HL-60 (cell line): ENCODE results near the gene HSF2.

ENCODE experiments used
- DNase-seq, 2 experiments: peaks; one replicate each; pipeline ENCODE4 v3.0.0-alpha.2; 2010 to 2020; ENCODE audit warnings: low read depth in 1 of 2, low spot score in 1 of 2
- H3K27ac ChIP-seq: fragments of 250-450 bp; sonication (Bioruptor Pico); replicated peaks from 2 replicates; pipeline ENCODE4 v1.5.1; 2020; ENCODE audit warnings: mild to moderate bottlenecking, moderate library complexity
- H3K27me3 ChIP-seq: fragments of 250-450 bp; sonication (Bioruptor Pico); 2 replicates; pipeline ENCODE4 v1.5.1; 2021; ENCODE audit warnings: mild to moderate bottlenecking, moderate library complexity; ENCODE audit not compliant: insufficient read depth, poor library complexity, severe bottlenecking
- H3K4me3 ChIP-seq: replicated peaks from 2 replicates; pipeline ENCODE4 v1.5.1; 2011; ENCODE audit warnings: mild to moderate bottlenecking, control low read depth, low read length; ENCODE audit not compliant: insufficient read depth
- GABPA ChIP-seq: IDR thresholded peaks from 2 replicates; pipeline ENCODE4 v1.6.1; 2012; ENCODE audit warnings: low read depth
- POLR2AphosphoS5 ChIP-seq: IDR thresholded peaks from 2 replicates; pipeline ENCODE4 v1.6.1; 2012; ENCODE audit warnings: low read depth
- SPI1 ChIP-seq: IDR thresholded peaks from 2 replicates; pipeline ENCODE4 v1.6.1; 2012; ENCODE audit warnings: low read depth, mild to moderate bottlenecking, borderline replicate concordance
- TF ChIP-seq, protein P1 (sequence below): IDR thresholded peaks from 2 replicates; pipeline ENCODE4 v1.6.1; 2012; ENCODE audit warnings: low read depth; ENCODE audit not compliant: insufficient replicate concordance
- TF ChIP-seq, protein P2 (sequence below): IDR thresholded peaks from one replicate; pipeline ENCODE4 v1.5.1; 2011; ENCODE audit warnings: low read length, control low read depth, inconsistent platforms; ENCODE audit not compliant: insufficient read depth

HSF2 gene

DNA sequence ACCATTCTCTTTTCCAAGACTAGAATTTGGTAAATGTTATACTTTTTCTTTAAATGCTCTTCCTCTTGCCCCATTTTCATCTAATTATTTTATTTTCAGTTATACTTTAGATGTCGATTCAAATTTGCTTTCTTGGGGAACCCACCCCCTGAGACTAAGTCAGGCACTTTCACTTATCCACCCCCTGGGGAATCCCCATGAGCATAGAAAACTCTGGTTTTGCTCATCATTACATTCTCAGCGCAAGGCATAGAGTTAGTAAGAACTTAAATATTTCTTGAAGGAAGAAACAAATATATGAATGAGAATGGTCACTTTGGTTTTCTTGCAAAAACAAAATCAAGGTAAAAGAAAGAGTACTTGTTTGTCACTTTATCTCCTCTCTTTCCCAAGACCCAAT is 25.1 kb upstream of the HSF2 start:
- H3K27me3 ChIP-seq: peaks cover 3% of the 10 kb centered on the region
- no peak for DNase-seq
- TF ChIP-seq SPI1 (no peak), GABPA (no peak), POLR2AphosphoS5 (no peak)
- TF ChIP-seq, protein P1, sequence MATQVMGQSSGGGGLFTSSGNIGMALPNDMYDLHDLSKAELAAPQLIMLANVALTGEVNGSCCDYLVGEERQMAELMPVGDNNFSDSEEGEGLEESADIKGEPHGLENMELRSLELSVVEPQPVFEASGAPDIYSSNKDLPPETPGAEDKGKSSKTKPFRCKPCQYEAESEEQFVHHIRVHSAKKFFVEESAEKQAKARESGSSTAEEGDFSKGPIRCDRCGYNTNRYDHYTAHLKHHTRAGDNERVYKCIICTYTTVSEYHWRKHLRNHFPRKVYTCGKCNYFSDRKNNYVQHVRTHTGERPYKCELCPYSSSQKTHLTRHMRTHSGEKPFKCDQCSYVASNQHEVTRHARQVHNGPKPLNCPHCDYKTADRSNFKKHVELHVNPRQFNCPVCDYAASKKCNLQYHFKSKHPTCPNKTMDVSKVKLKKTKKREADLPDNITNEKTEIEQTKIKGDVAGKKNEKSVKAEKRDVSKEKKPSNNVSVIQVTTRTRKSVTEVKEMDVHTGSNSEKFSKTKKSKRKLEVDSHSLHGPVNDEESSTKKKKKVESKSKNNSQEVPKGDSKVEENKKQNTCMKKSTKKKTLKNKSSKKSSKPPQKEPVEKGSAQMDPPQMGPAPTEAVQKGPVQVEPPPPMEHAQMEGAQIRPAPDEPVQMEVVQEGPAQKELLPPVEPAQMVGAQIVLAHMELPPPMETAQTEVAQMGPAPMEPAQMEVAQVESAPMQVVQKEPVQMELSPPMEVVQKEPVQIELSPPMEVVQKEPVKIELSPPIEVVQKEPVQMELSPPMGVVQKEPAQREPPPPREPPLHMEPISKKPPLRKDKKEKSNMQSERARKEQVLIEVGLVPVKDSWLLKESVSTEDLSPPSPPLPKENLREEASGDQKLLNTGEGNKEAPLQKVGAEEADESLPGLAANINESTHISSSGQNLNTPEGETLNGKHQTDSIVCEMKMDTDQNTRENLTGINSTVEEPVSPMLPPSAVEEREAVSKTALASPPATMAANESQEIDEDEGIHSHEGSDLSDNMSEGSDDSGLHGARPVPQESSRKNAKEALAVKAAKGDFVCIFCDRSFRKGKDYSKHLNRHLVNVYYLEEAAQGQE: no peak
- TF ChIP-seq, protein P2, sequence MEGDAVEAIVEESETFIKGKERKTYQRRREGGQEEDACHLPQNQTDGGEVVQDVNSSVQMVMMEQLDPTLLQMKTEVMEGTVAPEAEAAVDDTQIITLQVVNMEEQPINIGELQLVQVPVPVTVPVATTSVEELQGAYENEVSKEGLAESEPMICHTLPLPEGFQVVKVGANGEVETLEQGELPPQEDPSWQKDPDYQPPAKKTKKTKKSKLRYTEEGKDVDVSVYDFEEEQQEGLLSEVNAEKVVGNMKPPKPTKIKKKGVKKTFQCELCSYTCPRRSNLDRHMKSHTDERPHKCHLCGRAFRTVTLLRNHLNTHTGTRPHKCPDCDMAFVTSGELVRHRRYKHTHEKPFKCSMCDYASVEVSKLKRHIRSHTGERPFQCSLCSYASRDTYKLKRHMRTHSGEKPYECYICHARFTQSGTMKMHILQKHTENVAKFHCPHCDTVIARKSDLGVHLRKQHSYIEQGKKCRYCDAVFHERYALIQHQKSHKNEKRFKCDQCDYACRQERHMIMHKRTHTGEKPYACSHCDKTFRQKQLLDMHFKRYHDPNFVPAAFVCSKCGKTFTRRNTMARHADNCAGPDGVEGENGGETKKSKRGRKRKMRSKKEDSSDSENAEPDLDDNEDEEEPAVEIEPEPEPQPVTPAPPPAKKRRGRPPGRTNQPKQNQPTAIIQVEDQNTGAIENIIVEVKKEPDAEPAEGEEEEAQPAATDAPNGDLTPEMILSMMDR: no peak
- H3K4me3 ChIP-seq: no peak overlapping the region
- no peak overlapping the region for H3K27ac ChIP-seq

DNA sequence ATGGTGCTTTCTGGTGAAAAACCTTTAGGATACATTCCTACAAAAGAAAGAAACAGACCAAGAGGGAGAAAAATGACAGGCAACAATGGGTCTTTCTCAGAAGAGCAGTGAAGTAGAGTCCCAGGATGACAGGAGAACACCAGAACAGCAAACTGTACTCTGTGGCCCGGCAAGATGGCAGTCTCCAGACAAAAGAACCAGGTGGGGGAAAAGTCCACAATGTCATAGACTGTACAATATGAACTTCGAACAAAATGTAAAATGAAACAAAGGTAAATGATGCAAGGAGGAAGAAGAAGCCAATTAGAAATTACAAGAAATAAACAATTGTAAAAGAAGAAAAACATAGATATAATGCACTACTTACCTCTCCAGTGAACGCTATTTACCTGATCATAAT is 23.2 kb upstream of the HSF2 start:
- Histone ChIP-seq H3K27ac (no peak overlapping the region), H3K4me3 (no peak overlapping the region), H3K27me3 (peaks cover 6% of the 10 kb centered on the region)
- TF ChIP-seq, protein P1: no peak
- TF ChIP-seq SPI1 (no peak), POLR2AphosphoS5 (no peak), GABPA (no peak)
- TF ChIP-seq, protein P2: no peak
- no peak for DNase-seq

DNA sequence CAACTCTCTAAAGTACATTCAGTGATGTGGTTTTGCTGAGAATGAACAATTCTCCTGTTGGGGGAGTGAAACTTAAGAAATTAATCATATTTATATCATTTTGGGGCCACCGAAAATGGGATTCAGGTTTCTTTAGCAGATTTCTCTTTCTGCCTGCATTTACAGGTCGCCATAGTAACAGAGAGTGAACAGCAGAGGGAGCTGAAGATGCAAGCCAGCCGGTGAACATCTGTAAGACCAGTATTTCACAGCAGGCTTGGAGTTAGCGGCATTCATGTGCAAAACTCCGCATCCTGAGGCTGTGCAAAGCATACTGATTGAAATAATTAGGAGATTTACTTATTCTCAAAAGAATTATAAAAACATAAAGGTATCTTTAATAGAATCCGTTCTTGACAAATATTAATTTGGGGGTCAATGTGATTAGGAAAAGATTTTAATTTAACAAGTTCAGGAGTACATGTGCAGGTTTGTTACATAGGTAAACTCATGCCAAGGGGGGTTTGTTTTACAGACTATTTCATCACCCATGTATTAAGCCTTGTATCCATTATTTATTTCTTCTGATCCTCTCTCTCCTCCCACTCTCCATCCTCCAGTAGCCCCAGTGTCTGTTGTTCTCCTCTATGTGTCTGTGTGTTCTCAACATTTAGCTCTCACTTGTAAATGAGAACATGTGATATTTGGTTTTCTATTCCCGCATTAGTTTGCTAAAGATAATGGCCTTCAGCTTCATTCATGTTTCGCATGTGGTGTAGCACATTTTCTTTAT is 17.8 kb upstream of the HSF2 start:
- no peak overlapping the region for H3K27ac ChIP-seq
- TF ChIP-seq, protein P2: peak; percentile 40
- TF ChIP-seq, protein P1: no peak
- no peak for TF ChIP-seq SPI1
- TF ChIP-seq GABPA: no peak
- H3K27me3 ChIP-seq: peaks cover 3% of the 10 kb centered on the region
- H3K4me3 ChIP-seq: no peak overlapping the region
- DNase-seq: peak; percentile 42 to 57
